OCI-LY7 (cell line): ENCODE measurements around the gene MINDY4. TPM values are rescaled to one million over a fixed set of nuclear protein-coding genes. Genes with fewer than 3 reads are reported as not detected.

Source experiments
- BruUV-seq: library from RNA; stranded (reverse); fragments of 400-500 nt; replicated peaks from 2 replicates; lab custom pipeline; 2021; lab: Mats Ljungman, UMichigan
- CTCF ChIA-PET: fragments of 300-600 bp; sonication (Branson Sonifier 250); formaldehyde crosslinking; loops from one replicate; lab custom pipeline; 2022; ENCODE audit warnings: antibody characterized with exemption; ENCODE audit not compliant: unreplicated experiment; lab: Charles Lee
- POLR2A ChIA-PET: fragments of 300-600 bp; sonication (Branson Sonifier 250); formaldehyde crosslinking; loops from one replicate; lab custom pipeline; 2022; ENCODE audit warnings: antibody characterized with exemption; lab: Charles Lee
- DNase-seq: peaks from one replicate; pipeline ENCODE4 v3.0.0-alpha.2; 2015; ENCODE audit warnings: low spot score
- H2AFZ ChIP-seq: fragments of 200-600 bp; sonication (generic), shearing (Covaris generic); 2 replicates; pipeline ENCODE4 v1.6.1; 2014; ENCODE audit warnings: mild to moderate bottlenecking, antibody characterized with exemption, low read length, moderate library complexity
- H3K27ac ChIP-seq: fragments of 200-600 bp; sonication (generic); 2 replicates; pipeline ENCODE4 v1.5.1; 2014; ENCODE audit warnings: mixed run types, low read depth, mild to moderate bottlenecking, moderate library complexity, low read length, inconsistent platforms; ENCODE audit not compliant: poor library complexity, severe bottlenecking
- H3K36me3 ChIP-seq: fragments of 200-600 bp; sonication (generic); 2 replicates; pipeline ENCODE4 v1.6.1; 2014; ENCODE audit warnings: mild to moderate bottlenecking, antibody characterized with exemption, low read length, moderate library complexity, mixed read lengths; ENCODE audit not compliant: insufficient read depth
- H3K4me1 ChIP-seq: fragments of 200-600 bp; sonication (generic); 2 replicates; pipeline ENCODE4 v1.5.1; 2014; ENCODE audit warnings: mild to moderate bottlenecking, low read length; ENCODE audit not compliant: insufficient read depth, poor library complexity, severe bottlenecking
- H3K4me2 ChIP-seq: fragments of 200-600 bp; sonication (generic); 2 replicates; pipeline ENCODE4 v1.6.1; 2014; ENCODE audit warnings: mild to moderate bottlenecking, low read length
- H3K4me3 ChIP-seq: fragments of 200-600 bp; sonication (generic); 2 replicates; pipeline ENCODE4 v1.5.1; 2014; ENCODE audit warnings: mild to moderate bottlenecking, low read depth, low read length; ENCODE audit not compliant: poor library complexity, severe bottlenecking
- H3K79me2 ChIP-seq: fragments of 200-600 bp; sonication (generic); 2 replicates; pipeline ENCODE4 v1.6.1; 2016; ENCODE audit warnings: low read depth, mild to moderate bottlenecking, low read length, moderate library complexity, mixed read lengths; ENCODE audit not compliant: insufficient read depth
- H3K9me2 ChIP-seq: fragments of 200-600 bp; sonication (generic); 2 replicates; pipeline ENCODE4 v1.6.1; 2016; ENCODE audit warnings: mild to moderate bottlenecking, low read length, mixed read lengths; ENCODE audit not compliant: insufficient read depth
- H3K9me3 ChIP-seq: fragments of 200-600 bp; sonication (generic); 2 replicates; pipeline ENCODE4 v1.6.1; 2014; ENCODE audit warnings: mild to moderate bottlenecking, mixed run types, low read length, mixed read lengths
- H4K20me1 ChIP-seq: fragments of 200-600 bp; sonication (generic); 2 replicates; pipeline ENCODE4 v1.6.1; 2014; ENCODE audit warnings: mild to moderate bottlenecking, antibody characterized with exemption, low read length, moderate library complexity, mixed read lengths; ENCODE audit not compliant: insufficient read depth
- EZH2phosphoT487 ChIP-seq: fragments of 200-600 bp; sonication (generic); IDR thresholded peaks from 2 replicates; pipeline ENCODE4 v1.6.1; 2018; ENCODE audit warnings: low read depth, borderline replicate concordance, mild to moderate bottlenecking, mixed run types, antibody characterized with exemption, low read length, moderate library complexity, mixed read lengths
- intact Hi-C: fragments of 100-400 bp; cut with micrococcal nuclease; formaldehyde crosslinking; loops from one replicate; pipeline ENCODE4 v1.10.0; 2022; ENCODE audit not compliant: unreplicated experiment
- total RNA-seq, 2 experiments: library from RNA; depleted of rRNA in 1 of 2; stranded (reverse); fragments of >200 nt in 1 of 2; shearing (Covaris generic) in 1 of 2; gene quantifications; 2 replicates each; pipeline ENCODE4 v1.2.3, GENCODE V29; 2014 to 2022
- TF ChIP-seq, protein P1 (sequence below): fragments of 200-600 bp; sonication (generic); conservative IDR thresholded peaks from 2 replicates; pipeline ENCODE4 v1.5.1; 2014; ENCODE audit warnings: mild to moderate bottlenecking, antibody characterized with exemption, low read length, moderate library complexity, mixed read lengths

Gene MINDY4
- total RNA-seq, 2 experiments from 2014 or later = 0.86 TPM; not detected in 1

DNA sequence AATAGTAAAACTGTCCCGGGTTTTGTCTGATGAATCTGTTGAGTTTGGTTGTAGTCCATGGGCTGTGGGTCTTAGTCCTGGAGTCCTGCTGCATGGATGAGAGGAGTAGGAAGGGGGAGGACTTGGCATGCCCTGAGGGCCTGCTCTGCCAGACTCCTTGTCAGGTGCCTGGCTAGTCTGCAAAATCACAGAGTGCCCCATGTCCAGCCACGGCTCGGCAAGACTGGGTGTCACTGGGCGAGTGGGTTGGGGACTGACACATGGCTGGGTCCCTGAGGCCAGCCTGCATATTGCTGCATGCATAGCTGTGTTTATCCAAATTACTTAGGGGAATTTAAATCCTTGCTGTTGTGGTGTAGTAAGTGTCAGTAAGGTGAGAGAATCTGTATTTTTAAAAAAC is 9.7 kb downstream of the MINDY4 start:
- H3K27ac ChIP-seq = no peak overlapping the region
- H3K9me3 ChIP-seq = no peaks in the 10 kb centered on the region
- no TSS peak for BruUV-seq
- no peaks in the 10 kb centered on the region for H4K20me1 ChIP-seq
- H3K4me1 ChIP-seq = no peaks in the 10 kb centered on the region
- no peak overlapping the region for H2AFZ ChIP-seq
- no peak for TF ChIP-seq EZH2phosphoT487
- TF ChIP-seq, protein P1, sequence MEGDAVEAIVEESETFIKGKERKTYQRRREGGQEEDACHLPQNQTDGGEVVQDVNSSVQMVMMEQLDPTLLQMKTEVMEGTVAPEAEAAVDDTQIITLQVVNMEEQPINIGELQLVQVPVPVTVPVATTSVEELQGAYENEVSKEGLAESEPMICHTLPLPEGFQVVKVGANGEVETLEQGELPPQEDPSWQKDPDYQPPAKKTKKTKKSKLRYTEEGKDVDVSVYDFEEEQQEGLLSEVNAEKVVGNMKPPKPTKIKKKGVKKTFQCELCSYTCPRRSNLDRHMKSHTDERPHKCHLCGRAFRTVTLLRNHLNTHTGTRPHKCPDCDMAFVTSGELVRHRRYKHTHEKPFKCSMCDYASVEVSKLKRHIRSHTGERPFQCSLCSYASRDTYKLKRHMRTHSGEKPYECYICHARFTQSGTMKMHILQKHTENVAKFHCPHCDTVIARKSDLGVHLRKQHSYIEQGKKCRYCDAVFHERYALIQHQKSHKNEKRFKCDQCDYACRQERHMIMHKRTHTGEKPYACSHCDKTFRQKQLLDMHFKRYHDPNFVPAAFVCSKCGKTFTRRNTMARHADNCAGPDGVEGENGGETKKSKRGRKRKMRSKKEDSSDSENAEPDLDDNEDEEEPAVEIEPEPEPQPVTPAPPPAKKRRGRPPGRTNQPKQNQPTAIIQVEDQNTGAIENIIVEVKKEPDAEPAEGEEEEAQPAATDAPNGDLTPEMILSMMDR = no peak
- no peaks in the 10 kb centered on the region for H3K9me2 ChIP-seq
- no peaks in the 10 kb centered on the region for H3K36me3 ChIP-seq
- H3K4me2 ChIP-seq = no peak overlapping the region
- DNase-seq = no peak
- CTCF ChIA-PET = interaction anchor here (0.9 kb wide), 1 partner anchor 15 kb away, joined by 3 read pairs; no protein-coding TSS in a partner anchor
- POLR2A ChIA-PET = no interaction called here
- H3K79me2 ChIP-seq = no peaks in the 10 kb centered on the region
- no peak overlapping the region for H3K4me3 ChIP-seq
- intact Hi-C loops = no loop called here

DNA sequence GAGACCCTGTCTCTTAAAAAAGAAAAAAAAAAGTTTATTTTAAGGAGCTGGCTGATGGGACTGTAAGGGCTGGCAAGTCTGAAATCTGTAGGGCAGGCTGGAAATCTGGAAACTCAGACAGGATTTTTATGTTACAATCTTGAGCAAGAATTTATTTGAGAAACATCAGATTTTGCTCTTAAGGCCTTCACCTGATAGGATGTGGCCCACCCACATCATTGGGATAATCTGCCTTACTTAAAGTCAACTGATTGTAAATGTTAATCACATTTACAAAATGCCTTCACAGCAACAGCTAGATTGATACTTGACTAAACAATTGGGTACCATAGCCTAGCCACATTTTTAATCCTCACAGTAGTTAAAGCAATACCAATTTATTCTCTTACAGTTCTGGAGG is 11.5 kb downstream of the MINDY4 start:
- BruUV-seq = no TSS peak
- CTCF ChIA-PET = no interaction called here

DNA sequence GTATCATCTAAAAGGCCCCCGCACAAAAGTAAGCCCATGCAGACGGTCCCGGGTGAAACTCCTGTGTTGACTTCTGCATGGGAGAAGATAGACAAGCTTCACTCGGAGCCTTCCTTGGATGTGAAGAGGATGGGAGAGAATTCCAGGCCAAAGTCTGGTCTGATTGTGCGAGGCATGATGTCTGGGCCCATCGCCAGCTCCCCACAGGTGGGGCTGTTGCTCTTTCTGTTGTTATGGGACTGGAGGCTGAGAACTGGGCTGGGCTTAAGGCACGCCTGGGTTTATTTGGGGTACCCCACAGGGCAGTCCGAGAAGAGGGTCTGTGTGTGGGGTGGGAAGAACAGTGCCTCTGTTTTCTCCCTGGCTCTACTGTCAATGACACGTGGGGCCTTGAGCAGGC is 14.6 kb downstream of the MINDY4 start:
- Histone ChIP-seq H3K36me3 (no peaks in the 10 kb centered on the region), H4K20me1 (no peaks in the 10 kb centered on the region), H3K9me3 (no peaks in the 10 kb centered on the region), H2AFZ (no peak overlapping the region), H3K4me2 (no peak overlapping the region), H3K27ac (no peak overlapping the region), H3K79me2 (no peaks in the 10 kb centered on the region), H3K9me2 (no peaks in the 10 kb centered on the region), H3K4me3 (no peak overlapping the region), H3K4me1 (no peaks in the 10 kb centered on the region)
- intact Hi-C loops = no loop called here
- TF ChIP-seq, protein P1 = no peak
- no peak for TF ChIP-seq EZH2phosphoT487
- BruUV-seq = no TSS peak
- no peak for DNase-seq
- CTCF ChIA-PET = no interaction called here
- POLR2A ChIA-PET = interaction anchor here (0.6 to 2.4 kb wide), 4 partner anchors 11 to 1121 kb away, joined by 3 to 5 read pairs (median 4); no protein-coding TSS in a partner anchor

More for the DNA sequence above, 11.5 kb downstream of the MINDY4 start:
- Histone ChIP-seq H3K9me2 (no peaks in the 10 kb centered on the region), H3K4me3 (no peak overlapping the region), H3K27ac (no peak overlapping the region), H3K4me2 (no peak overlapping the region), H3K4me1 (no peaks in the 10 kb centered on the region), H2AFZ (no peak overlapping the region), H3K9me3 (no peaks in the 10 kb centered on the region), H3K36me3 (no peaks in the 10 kb centered on the region), H4K20me1 (no peaks in the 10 kb centered on the region), H3K79me2 (no peaks in the 10 kb centered on the region)
- no peak for DNase-seq
- TF ChIP-seq, protein P1 = no peak
- no peak for TF ChIP-seq EZH2phosphoT487
- intact Hi-C loops = no loop called here
- POLR2A ChIA-PET = no interaction called here
